ENCODE measurements around the gene HBE1. TPM values are rescaled to one million over a fixed set of nuclear protein-coding genes. Genes with fewer than 3 reads are reported as not detected.
A peak's percentile ranks its signal among the peaks of the same experiment; 100 is the strongest.
"Not testable (repeated sequence)": the region's sequence is repeated elsewhere in the genome, so short reads cannot be mapped to it uniquely, and the experiment has no call there.

The HBE1 gene
- total and polyA plus RNA-seq, 9 of the 15 experiments (the other 6 are each of a cell fraction or from before 2014, with no cell fraction given), result 612 to 10,250 (median 2,181) TPM

- H3K9me3 ChIP-seq (replicated peaks; ENCODE audit: control insufficient read depth, insufficient read depth, low read depth, low read length); H3K4me1 ChIP-seq (replicated peaks in 1 of 2; ENCODE audit: control insufficient read depth in 2 of 2, insufficient read depth in 2 of 2, low read length in 2 of 2); H3K9me1 ChIP-seq (ENCODE audit: control insufficient read depth, insufficient read depth, low read length); intact Hi-C loops (cut with micrococcal nuclease); H2AFZ ChIP-seq (ENCODE audit: low read depth, low read length); in situ Hi-C loops (cut with MboI); DNase-seq (ENCODE audit: extremely low read depth in 1 of 4, low spot score in 3 of 4); H3K27me3 ChIP-seq (ENCODE audit: control insufficient read depth in 2 of 2, insufficient read depth in 2 of 2, low read length in 2 of 2); ATAC-seq; H3K27ac ChIP-seq (ENCODE audit: extremely low read depth, low read depth, low read length); CTCF ChIA-PET (ENCODE audit: low intra/inter-chr PET ratio); BruUV-seq (replicated peaks); FAIRE-seq; H4K20me1 ChIP-seq (replicated peaks; ENCODE audit: control insufficient read depth, insufficient read depth, low read length); H3K4me3 ChIP-seq; H3K4me2 ChIP-seq (ENCODE audit: insufficient read depth, low read length); H3K9ac ChIP-seq (ENCODE audit: insufficient read depth in 1 of 2, low read depth in 2 of 2, low read length in 2 of 2): not testable (repeated sequence)
- 85% methylated on average over 3 of the region's 3 CpGs for WGBS (ENCODE audit: insufficient coverage, low coverage, missing lambda C conversion rate)
- TF ChIP-seq ZNF146 (CRISPR knock-in tag; IDR thresholded peaks at IDR 0.05; ENCODE audit: unreplicated experiment) (peak; percentile 96), KDM1A (IDR thresholded peaks at IDR 0.05) (0 out of 4 replicates have a peak, but pooled peaks of 1 of the 2 experiments have one; percentile 24)
- H3K36me3 ChIP-seq (ENCODE audit: control insufficient read depth, insufficient read depth, low read length), result peaks cover 20% of the 10 kb centered on the region
- H3K79me2 ChIP-seq (ENCODE audit: control insufficient read depth, insufficient read depth, low read length), result peaks cover 31% of the 10 kb centered on the region
- POLR2A ChIA-PET, result interaction anchor here (1.1 kb wide), 1 partner anchor 274 kb away, joined by 3 read pairs; no protein-coding TSS in a partner anchor
These were observed 43.7 kb upstream of the HBE1 start for GRCh38 chr11:5313326-5314023.

GRCh38 chr11:5310423-5310822, 40.7 kb upstream of the HBE1 start:
- no peak overlapping the region for H3K4me2 ChIP-seq (ENCODE audit: insufficient read depth, low read length)
- H3K9ac ChIP-seq (ENCODE audit: insufficient read depth in 1 of 2, low read depth in 2 of 2, low read length in 2 of 2), result no peak overlapping the region
- TF ChIP-seq FOXM1 (IDR thresholded peaks at IDR 0.05; ENCODE audit: low read depth), result no peak
- TF ChIP-seq FOXM1 (CRISPR knock-in tag; IDR thresholded peaks at IDR 0.05; ENCODE audit: low read depth), result no peak
- TF ChIP-seq CEBPG (CRISPR knock-in tag; IDR thresholded peaks at IDR 0.05), result no peak
- TF ChIP-seq CEBPG (tag; conservative IDR thresholded peaks at IDR 0.05 in 1 of 2, IDR thresholded peaks at IDR 0.05 in 1 of 2), result peak; percentile 25 to 46; a peak in 2 of 4 replicates
- peak; percentile 70 for TF ChIP-seq CEBPB (tag; IDR thresholded peaks at IDR 0.05)
- TF ChIP-seq GMEB1 (CRISPR knock-in tag; IDR thresholded peaks at IDR 0.05), result no peak
- in situ Hi-C loops (cut with MboI) (no loop called here), intact Hi-C loops (cut with micrococcal nuclease) (no loop called here)
- H3K27me3 ChIP-seq (ENCODE audit: control insufficient read depth in 2 of 2, insufficient read depth in 2 of 2, low read length in 2 of 2), result no peaks in the 10 kb centered on the region
- BruUV-seq (replicated peaks), result no TSS peak
- peaks cover 39% of the 10 kb centered on the region for H3K36me3 ChIP-seq (ENCODE audit: control insufficient read depth, insufficient read depth, low read length)
- FAIRE-seq, result no peak
- no peak overlapping the region for H3K27ac ChIP-seq (ENCODE audit: extremely low read depth, low read depth, low read length)
- H3K4me3 ChIP-seq, result no peak overlapping the region
- no peak for DNase-seq (ENCODE audit: extremely low read depth in 1 of 4, low spot score in 3 of 4)
- no peaks in the 10 kb centered on the region for H4K20me1 ChIP-seq (replicated peaks; ENCODE audit: control insufficient read depth, insufficient read depth, low read length)
- peaks cover 52% of the 10 kb centered on the region for H3K79me2 ChIP-seq (ENCODE audit: control insufficient read depth, insufficient read depth, low read length)
- CTCF ChIA-PET (ENCODE audit: low intra/inter-chr PET ratio), result no interaction called here
- ATAC-seq, result no peak
- H3K9me1 ChIP-seq (ENCODE audit: control insufficient read depth, insufficient read depth, low read length), result no peaks in the 10 kb centered on the region
- H3K4me1 ChIP-seq (replicated peaks in 1 of 2; ENCODE audit: control insufficient read depth in 2 of 2, insufficient read depth in 2 of 2, low read length in 2 of 2), result no peaks in the 10 kb centered on the region; a peak in 1 of 5 replicates
- H3K9me3 ChIP-seq (replicated peaks; ENCODE audit: control insufficient read depth, insufficient read depth, low read depth, low read length), result no peaks in the 10 kb centered on the region
- 90% methylated on average over 1 of the region's 1 CpG for WGBS (ENCODE audit: insufficient coverage, low coverage, missing lambda C conversion rate)
- POLR2A ChIA-PET, result no interaction called here
- H2AFZ ChIP-seq (ENCODE audit: low read depth, low read length), result no peak overlapping the region

Data from K562 (cell line).